ENCODE results near the gene INO80D. TPM values are rescaled to one million over a fixed set of nuclear protein-coding genes. Genes with fewer than 3 reads are reported as not detected.
"Not testable (repeated sequence)": the region's sequence is repeated elsewhere in the genome, so short reads cannot be mapped to it uniquely, and the experiment has no call there.

INO80D gene
- polyA plus RNA-seq, 3 donors from 2014 or later: 6.7 to 13.4 (median 7.7) TPM

DNA sequence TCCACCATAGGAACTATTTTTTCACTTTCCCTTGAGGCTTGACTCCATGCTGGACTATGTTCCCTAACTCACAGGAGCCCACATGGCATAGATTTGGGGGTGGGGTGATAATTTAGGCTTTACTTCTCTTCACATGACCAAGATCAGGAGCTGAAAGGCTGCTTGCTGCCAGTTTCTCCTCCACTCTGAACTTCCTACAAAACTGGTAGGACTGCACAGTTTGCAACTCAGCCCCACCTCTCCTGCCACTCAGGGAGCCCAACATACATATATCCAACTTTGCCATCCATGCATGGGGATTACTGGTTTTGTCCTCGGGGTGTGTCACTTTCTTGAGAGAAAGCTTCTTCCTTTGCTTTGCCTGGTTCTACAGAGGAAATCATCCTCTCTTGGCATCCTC lies 14.2 kb downstream of the INO80D start:
- H3K4me3 Mint-ChIP-seq: no peak overlapping the region
- no peak for DNase-seq
- H3K27me3 Mint-ChIP-seq (ENCODE audit: low read depth in 3 of 3): no peaks in the 10 kb centered on the region
- H3K27ac Mint-ChIP-seq: peak overlapping the region in 1 of 6 donors; percentile 26
- peaks cover 26 to 65% of the 10 kb centered on the region in 2 donors for H3K4me1 Mint-ChIP-seq
- H3K9me3 Mint-ChIP-seq: no peaks in the 10 kb centered on the region
- H3K36me3 Mint-ChIP-seq: no peaks in the 10 kb centered on the region

DNA sequence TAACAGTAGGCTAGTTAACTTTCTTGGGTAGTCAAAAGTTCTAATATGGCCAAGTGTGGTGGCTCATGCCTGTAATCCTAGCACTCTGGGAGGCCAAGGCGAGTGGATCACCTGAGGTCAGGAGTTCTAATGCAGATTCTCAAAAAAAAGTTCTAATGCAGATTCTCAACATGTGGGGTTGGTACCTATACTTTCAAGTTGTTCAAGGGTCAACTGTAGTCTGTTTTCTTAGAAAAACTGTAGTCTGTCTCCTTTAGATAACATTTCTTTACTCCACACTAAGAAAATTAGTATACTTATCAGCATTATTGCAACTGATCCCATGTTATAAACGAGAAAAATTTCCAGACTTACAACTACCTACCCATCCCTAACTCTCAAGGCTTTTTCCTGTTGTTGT lies 16.6 kb downstream of the INO80D start:
- Mint-ChIP-seq H3K27ac (peak overlapping the region in 1 of 6 donors; percentile 12), H3K36me3 (no peaks in the 10 kb centered on the region)

DNA sequence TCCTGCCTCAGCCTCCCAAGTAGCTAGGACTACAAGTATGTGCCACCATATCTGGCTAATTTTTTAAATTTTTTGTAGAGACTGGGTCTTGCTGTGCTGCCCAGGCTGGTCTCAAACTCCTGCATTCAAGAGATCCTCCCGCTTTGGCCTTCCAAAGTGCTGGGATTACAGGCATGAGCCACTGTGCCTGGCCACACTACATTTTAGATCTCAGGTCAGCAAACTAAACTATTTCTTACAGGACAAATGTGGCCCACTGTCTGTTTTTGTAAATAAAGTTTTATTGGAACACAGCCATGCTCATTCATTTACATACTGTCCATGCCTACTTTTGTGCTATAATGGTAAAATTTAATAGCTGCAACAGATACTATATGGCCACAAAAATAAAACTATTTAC lies 17.8 kb downstream of the INO80D start:
- H3K9me3 Mint-ChIP-seq: no peaks in the 10 kb centered on the region
- peaks cover 25 to 69% of the 10 kb centered on the region in 2 donors for H3K4me1 Mint-ChIP-seq
- no peaks in the 10 kb centered on the region for H3K27me3 Mint-ChIP-seq (ENCODE audit: low read depth in 3 of 3)
- no peak for DNase-seq
- H3K36me3 Mint-ChIP-seq: peaks cover 3 to 7% (median 6%) of the 10 kb centered on the region in 3 donors
- H3K27ac Mint-ChIP-seq: no peak overlapping the region
- H3K4me3 Mint-ChIP-seq: no peak overlapping the region

More for the DNA sequence above, 16.6 kb downstream of the INO80D start:
- Mint-ChIP-seq H3K4me3 (no peak overlapping the region), H3K4me1 (peaks cover 27 to 68% of the 10 kb centered on the region in 2 donors), H3K9me3 (no peaks in the 10 kb centered on the region), H3K27me3 (ENCODE audit: low read depth in 3 of 3) (no peaks in the 10 kb centered on the region)
- no peak for DNase-seq

DNA sequence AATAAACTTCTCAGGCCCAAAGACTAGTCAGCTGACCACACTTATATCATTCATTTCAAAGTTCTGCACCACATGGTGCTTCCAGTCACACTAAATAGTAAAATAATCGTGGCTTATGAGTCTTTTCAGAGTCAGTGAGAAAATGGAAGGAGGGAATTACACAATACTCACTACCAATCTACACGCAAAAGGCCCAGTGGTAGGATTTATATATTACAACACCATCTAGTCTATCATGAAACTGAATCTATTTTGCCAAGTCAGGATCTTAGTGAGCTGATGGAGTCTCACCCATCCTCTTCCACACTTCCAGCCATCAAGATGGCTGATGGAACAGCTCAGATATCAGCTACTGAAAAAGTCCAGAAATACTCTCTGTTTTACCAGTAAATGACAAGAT lies 21.9 kb downstream of the INO80D start:
- H3K9me3 Mint-ChIP-seq: no peaks in the 10 kb centered on the region
- H3K4me1 Mint-ChIP-seq: peaks cover 17 to 57% of the 10 kb centered on the region in 2 donors
- peaks cover 0 to 2% (median 0%) of the 10 kb centered on the region in 3 donors for H3K27me3 Mint-ChIP-seq (ENCODE audit: low read depth in 3 of 3)
- peaks cover 3 to 19% (median 17%) of the 10 kb centered on the region in 3 donors for H3K36me3 Mint-ChIP-seq
- no peak for DNase-seq
- H3K4me3 Mint-ChIP-seq: no peak overlapping the region
- H3K27ac Mint-ChIP-seq: peak overlapping the region in 1 of 6 donors; percentile 43

DNA sequence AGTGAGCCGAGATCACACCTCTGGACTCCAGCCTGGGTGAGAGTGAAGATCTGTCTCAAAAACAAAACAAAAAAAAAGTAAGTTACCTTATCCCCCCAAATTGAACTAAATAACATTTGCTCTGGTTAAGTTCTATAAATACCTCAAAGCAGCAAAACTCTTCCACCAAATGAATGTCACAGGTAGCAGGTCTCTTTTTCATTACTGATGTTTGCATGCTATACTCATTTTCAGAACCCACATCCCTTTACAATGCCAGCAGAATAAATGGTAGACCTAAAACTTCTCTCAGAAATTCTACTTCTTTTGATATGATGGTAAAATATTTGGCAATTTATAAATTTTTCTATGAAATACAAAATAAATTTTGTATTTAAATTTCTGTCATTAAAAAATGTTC lies 22.3 kb downstream of the INO80D start:
- H3K9me3 Mint-ChIP-seq: no peaks in the 10 kb centered on the region

DNA sequence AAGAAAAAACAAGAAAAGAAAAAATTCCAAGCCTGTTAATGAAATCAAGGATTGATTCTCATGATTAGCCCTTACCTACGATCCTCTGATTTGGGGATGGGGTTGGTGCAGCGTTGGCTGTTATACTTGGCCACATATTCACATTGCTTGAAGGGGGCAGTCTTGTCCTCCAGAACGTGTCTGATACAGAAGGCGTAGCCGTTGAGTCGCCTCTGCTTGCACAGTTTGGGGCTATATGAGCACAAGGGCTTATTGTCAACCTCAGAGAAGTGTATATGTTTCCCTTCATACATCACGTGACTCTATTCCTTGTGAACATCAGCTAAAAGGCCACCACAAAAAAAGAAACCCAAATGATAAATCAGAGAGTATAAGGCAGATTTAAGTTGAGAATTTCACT lies 23.2 kb downstream of the INO80D start:
- Mint-ChIP-seq H3K9me3 (no peaks in the 10 kb centered on the region), H3K4me1 (peaks cover 13 to 45% of the 10 kb centered on the region in 2 donors), H3K36me3 (peaks cover 3 to 19% (median 17%) of the 10 kb centered on the region in 3 donors), H3K27me3 (ENCODE audit: low read depth in 3 of 3) (peaks cover 0 to 2% (median 0%) of the 10 kb centered on the region in 3 donors), H3K4me3 (no peak overlapping the region), H3K27ac (no peak overlapping the region)
- DNase-seq: no peak

More for the DNA sequence above, 22.3 kb downstream of the INO80D start:
- H3K27ac Mint-ChIP-seq: no peak overlapping the region
- peaks cover 17 to 53% of the 10 kb centered on the region in 2 donors for H3K4me1 Mint-ChIP-seq
- no peak overlapping the region for H3K4me3 Mint-ChIP-seq
- peaks cover 0 to 2% (median 0%) of the 10 kb centered on the region in 3 donors for H3K27me3 Mint-ChIP-seq (ENCODE audit: low read depth in 3 of 3)
- DNase-seq: no peak
- H3K36me3 Mint-ChIP-seq: peaks cover 3 to 19% (median 17%) of the 10 kb centered on the region in 3 donors

DNA sequence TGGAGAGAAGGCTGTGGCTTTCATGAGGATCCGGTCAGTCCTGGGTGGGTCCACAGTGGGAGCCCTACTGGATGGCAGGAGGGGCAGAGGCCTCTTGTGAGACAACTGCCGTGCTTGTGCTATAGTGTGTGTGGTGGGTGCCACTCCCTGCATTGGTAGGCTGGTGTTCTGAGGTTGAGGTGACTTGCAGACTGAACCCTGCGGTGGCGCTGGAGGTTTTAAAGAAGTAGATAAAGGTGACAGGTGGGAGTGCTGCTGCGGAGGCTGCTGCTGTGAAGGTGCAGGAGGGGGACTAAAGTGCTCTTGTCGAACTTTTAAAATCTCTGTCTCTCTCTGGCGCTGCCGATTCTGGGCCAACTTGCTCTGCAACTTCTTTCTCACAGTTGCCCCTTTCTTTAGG lies 29.7 kb downstream of the INO80D start:
- Mint-ChIP-seq H3K4me1 (peaks cover 14 to 42% of the 10 kb centered on the region in 2 donors), H3K27ac (peak overlapping the region in 2 of 6 donors; percentile 8 to 55), H3K4me3 (no peak overlapping the region)

DNA sequence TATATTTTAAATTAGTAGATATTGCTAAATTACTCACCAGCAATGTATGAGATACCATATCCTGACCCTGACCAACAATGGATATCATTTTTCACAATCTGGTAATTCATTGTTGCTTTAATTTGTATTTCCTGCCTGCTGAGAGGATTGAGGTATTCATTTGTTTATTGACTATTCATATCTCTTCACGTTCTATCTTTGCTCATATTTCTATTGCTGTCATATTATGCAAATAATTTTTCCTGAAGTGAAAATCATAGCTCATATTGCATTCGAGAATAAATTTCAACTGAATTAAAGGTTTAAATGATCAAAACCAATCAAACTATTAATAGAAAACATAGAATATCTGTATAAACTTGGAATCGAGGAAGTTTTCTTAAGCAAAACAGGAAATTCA lies 31.0 kb downstream of the INO80D start:
- Mint-ChIP-seq H3K36me3 (peaks cover 17 to 24% (median 23%) of the 10 kb centered on the region in 3 donors), H3K4me1 (peaks cover 16 to 49% of the 10 kb centered on the region in 2 donors), H3K9me3 (no peaks in the 10 kb centered on the region), H3K27ac (no peak overlapping the region), H3K27me3 (ENCODE audit: low read depth in 3 of 3) (peaks cover 0 to under 1% (median 0%) of the 10 kb centered on the region in 3 donors), H3K4me3 (no peak overlapping the region)
- DNase-seq: no peak

More for the DNA sequence above, 29.7 kb downstream of the INO80D start:
- H3K27me3 Mint-ChIP-seq (ENCODE audit: low read depth in 3 of 3): peaks cover 0 to 2% (median 0%) of the 10 kb centered on the region in 3 donors
- H3K36me3 Mint-ChIP-seq: peaks cover 12 to 19% (median 17%) of the 10 kb centered on the region in 3 donors
- DNase-seq: no peak
- H3K9me3 Mint-ChIP-seq: no peaks in the 10 kb centered on the region

DNA sequence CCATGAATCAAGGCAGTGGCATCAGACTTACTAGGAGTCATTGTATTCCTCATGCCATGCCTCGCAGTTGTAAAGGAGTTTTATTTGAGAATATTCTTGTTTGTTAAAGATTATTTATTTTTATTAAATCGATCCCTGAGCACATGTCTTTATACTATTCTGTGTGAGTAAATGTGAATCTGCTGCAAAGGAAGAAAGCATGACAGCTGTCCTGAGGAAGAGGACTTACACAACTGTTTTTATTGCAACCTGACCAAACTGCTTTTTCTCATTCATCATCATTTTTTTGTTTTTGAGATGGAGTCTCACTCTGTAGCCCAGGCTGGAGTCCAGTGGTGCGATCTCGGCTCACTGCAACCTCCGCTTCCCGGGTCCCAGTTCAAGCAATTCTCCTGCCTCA lies 34.1 kb downstream of the INO80D start:
- peaks cover 18 to 24% (median 21%) of the 10 kb centered on the region in 3 donors for H3K36me3 Mint-ChIP-seq
- peaks cover 0 to 5% (median 4%) of the 10 kb centered on the region in 3 donors for H3K27me3 Mint-ChIP-seq (ENCODE audit: low read depth in 3 of 3)
- H3K4me1 Mint-ChIP-seq: peaks cover 28 to 62% of the 10 kb centered on the region in 2 donors
- DNase-seq: no peak
- H3K9me3 Mint-ChIP-seq: no peaks in the 10 kb centered on the region
- no peak overlapping the region for H3K4me3 Mint-ChIP-seq
- peak overlapping the region in 1 of 6 donors; percentile 42 for H3K27ac Mint-ChIP-seq

DNA sequence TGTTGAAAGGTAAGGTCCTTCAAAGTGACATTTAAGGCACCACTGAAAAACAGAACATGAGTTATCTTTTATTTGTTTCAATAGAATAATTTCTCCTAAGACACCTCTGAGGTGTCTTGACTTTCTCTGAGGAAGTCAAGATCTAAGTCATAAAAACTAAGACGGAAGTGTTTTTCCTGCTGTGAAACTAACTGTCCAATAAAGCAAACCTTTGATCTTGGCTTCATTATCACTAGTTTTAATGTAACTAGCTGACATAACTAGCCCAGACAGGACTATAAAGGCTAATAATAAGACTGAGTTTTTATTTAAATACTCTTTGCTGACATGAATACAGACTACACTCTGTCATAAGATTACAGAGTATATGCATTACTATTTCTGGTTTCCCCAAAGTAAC lies 36.6 kb downstream of the INO80D start:
- Mint-ChIP-seq H3K27me3 (ENCODE audit: low read depth in 3 of 3) (peaks cover 0 to 5% (median 4%) of the 10 kb centered on the region in 3 donors), H3K4me3 (no peak overlapping the region), H3K27ac (peak overlapping the region in 2 of 6 donors; percentile 22 to 49), H3K9me3 (no peaks in the 10 kb centered on the region), H3K4me1 (peaks cover 22 to 51% of the 10 kb centered on the region in 2 donors), H3K36me3 (peaks cover 11 to 18% (median 15%) of the 10 kb centered on the region in 3 donors)
- no peak for DNase-seq

DNA sequence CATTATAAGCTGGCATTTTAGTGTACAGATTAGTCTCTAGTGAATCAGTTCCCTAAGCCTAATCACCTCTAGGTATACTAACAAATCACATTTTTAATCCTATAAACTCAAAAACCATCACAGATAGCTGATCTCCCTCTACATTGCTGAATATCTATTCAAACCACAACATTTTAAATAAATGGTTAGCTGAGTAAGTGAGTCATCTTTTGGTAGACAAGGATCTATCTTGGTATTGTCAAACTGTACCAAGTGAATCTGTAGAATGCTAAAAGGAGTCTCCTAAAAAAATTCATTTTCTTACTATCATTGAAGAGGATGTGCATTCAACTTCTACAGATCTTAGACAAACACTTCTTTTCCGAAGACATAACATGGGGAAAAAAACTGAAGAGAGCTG lies 40.7 kb downstream of the INO80D start:
- no peak overlapping the region for H3K4me3 Mint-ChIP-seq
- DNase-seq: no peak
- H3K36me3 Mint-ChIP-seq: peaks cover 11 to 21% (median 14%) of the 10 kb centered on the region in 3 donors
- H3K27ac Mint-ChIP-seq: peak overlapping the region in 1 of 6 donors; percentile 74
- peaks cover 0 to 6% (median 4%) of the 10 kb centered on the region in 3 donors for H3K27me3 Mint-ChIP-seq (ENCODE audit: low read depth in 3 of 3)
- no peaks in the 10 kb centered on the region for H3K9me3 Mint-ChIP-seq
- H3K4me1 Mint-ChIP-seq: peaks cover 37 to 54% of the 10 kb centered on the region in 2 donors

DNA sequence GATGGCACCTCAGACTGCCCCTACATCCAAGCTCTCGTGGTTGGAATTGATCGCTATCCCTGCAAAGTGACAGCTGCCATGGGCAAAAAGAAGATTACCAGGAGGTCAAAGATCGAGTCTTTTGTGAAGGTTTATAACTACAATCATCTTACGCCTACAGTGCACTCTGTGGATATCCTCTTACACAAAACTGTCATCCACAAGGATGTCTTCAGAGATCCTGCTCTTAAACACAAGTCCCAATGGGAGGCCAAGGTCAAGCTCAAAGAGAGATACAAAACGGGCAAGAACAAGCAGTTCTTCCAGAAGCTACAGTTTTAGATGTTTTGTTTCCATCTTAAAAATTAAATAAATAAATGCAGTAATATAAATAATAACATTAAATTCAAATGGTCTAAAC lies 45.4 kb downstream of the INO80D start:
- Mint-ChIP-seq H3K27ac (peak overlapping the region in 2 of 6 donors; percentile 11 to 30), H3K36me3 (peaks cover 10 to 33% (median 22%) of the 10 kb centered on the region in 3 donors), H3K9me3 (no peaks in the 10 kb centered on the region), H3K27me3 (ENCODE audit: low read depth in 3 of 3) (peaks cover 0 to 2% (median 0%) of the 10 kb centered on the region in 3 donors), H3K4me1 (peaks cover 28 to 44% of the 10 kb centered on the region in 2 donors), H3K4me3 (no peak overlapping the region)
- DNase-seq: no peak

DNA sequence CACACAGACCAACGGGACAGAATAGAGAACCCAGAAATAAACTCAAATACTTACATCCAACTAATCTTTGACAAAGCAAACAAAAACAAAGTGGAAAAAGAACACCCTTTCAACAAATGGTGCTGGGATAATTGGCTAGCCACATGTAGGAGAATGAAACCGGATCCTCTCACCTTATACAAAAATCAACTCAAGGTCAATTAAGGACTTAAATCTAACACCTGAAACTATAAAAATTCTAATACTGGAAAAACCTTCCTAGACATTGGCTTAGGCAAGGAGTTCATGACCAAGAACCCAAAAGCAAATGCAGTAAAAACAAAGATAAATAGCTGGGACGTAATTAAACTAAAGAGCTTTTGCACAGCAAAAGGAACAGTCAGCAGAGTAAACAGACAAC lies 50.6 kb downstream of the INO80D start:
- not testable (repeated sequence) for H3K4me3 Mint-ChIP-seq; H3K9me3 Mint-ChIP-seq; H3K27ac Mint-ChIP-seq; DNase-seq; H3K27me3 Mint-ChIP-seq (ENCODE audit: low read depth in 3 of 3)
- H3K36me3 Mint-ChIP-seq: peaks cover 30 to 48% (median 31%) of the 10 kb centered on the region in 3 donors
- peaks cover 35 to 59% of the 10 kb centered on the region in 2 donors for H3K4me1 Mint-ChIP-seq

DNA sequence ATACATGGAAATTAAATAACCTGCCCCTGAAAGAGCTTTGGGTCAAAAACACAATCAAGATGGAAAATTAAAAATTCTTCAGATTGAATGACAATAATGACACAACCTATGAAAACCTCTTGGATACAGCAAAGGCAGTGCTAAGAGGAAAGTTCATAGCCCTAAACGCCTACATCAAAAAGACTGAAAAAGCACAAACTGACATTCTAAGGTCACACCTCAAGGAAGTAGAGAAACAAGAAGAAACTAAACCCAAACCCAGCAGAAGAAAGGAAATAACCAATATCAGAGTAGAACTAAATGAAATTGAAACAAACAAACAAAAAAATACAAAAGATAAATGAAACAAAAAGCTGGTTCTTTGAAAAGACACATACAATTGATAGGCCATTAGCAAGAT lies 52.5 kb downstream of the INO80D start:
- peaks cover 35 to 60% of the 10 kb centered on the region in 2 donors for H3K4me1 Mint-ChIP-seq
- H3K27me3 Mint-ChIP-seq (ENCODE audit: low read depth in 3 of 3); H3K9me3 Mint-ChIP-seq; DNase-seq: not testable (repeated sequence)
- H3K4me3 Mint-ChIP-seq: peak overlapping the region in 4 of 5 donors; percentile 3 to 40 (median 14)
- peaks cover 32 to 49% (median 33%) of the 10 kb centered on the region in 3 donors for H3K36me3 Mint-ChIP-seq
- H3K27ac Mint-ChIP-seq: peak overlapping the region in 5 of 6 donors; percentile 2 to 64 (median 36)

Measured in immature natural killer cell (primary cell).